22Rv1 (cell line): Measurements from ENCODE around the gene MPPED2.

Source experiments
- H3K27ac ChIP-seq: fragments of 450-650 bp; 2 replicates; pipeline ENCODE4 v1.5.1; 2017
- ZFX ChIP-seq: fragments of 450-650 bp; IDR thresholded peaks from 2 replicates; pipeline ENCODE4 v1.6.1; 2017; ENCODE audit warnings: antibody characterized with exemption, borderline replicate concordance
- TF ChIP-seq, protein P1 (sequence below): fragments of 450-650 bp; IDR thresholded peaks from 2 replicates; pipeline ENCODE4 v1.5.1; 2017; ENCODE audit warnings: mild to moderate bottlenecking

Gene MPPED2

GRCh38 chr11:30487200-30487898 lies 98.8 kb downstream of the MPPED2 start:
- no peak for TF ChIP-seq ZFX
- TF ChIP-seq, protein P1, sequence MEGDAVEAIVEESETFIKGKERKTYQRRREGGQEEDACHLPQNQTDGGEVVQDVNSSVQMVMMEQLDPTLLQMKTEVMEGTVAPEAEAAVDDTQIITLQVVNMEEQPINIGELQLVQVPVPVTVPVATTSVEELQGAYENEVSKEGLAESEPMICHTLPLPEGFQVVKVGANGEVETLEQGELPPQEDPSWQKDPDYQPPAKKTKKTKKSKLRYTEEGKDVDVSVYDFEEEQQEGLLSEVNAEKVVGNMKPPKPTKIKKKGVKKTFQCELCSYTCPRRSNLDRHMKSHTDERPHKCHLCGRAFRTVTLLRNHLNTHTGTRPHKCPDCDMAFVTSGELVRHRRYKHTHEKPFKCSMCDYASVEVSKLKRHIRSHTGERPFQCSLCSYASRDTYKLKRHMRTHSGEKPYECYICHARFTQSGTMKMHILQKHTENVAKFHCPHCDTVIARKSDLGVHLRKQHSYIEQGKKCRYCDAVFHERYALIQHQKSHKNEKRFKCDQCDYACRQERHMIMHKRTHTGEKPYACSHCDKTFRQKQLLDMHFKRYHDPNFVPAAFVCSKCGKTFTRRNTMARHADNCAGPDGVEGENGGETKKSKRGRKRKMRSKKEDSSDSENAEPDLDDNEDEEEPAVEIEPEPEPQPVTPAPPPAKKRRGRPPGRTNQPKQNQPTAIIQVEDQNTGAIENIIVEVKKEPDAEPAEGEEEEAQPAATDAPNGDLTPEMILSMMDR, result no peak

GRCh38 chr11:30485756-30486155 lies 100.4 kb downstream of the MPPED2 start:
- no peak for TF ChIP-seq ZFX
- TF ChIP-seq, protein P1, result no peak
- no peak overlapping the region for H3K27ac ChIP-seq

More at GRCh38 chr11:30487200-30487898, 98.8 kb downstream of the MPPED2 start:
- H3K27ac ChIP-seq, result no peak overlapping the region

DNA sequence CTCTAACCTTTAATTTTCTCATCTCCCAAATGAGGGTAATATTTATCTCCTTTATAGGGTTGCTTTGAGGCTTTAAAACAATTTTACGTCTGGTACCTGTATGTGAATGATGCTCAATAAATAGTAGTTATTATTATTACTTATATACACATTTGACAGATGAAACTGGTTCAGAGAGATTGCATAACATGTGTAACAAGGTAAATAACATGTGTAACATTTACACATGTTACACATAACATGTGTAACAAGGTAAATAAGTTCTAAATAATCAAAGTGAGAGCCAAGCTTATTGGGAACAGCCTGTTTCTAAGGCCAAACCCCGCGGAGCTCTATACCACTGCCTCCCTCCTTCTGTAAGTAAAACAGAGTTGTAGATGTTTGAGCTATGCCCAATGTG lies 100.9 kb downstream of the MPPED2 start:
- no peak overlapping the region for H3K27ac ChIP-seq
- no peak for TF ChIP-seq ZFX
- TF ChIP-seq, protein P1, result no peak

- no peak overlapping the region for H3K27ac ChIP-seq
- TF ChIP-seq, protein P1, result no peak
- TF ChIP-seq ZFX, result no peak
These were observed 103.1 kb downstream of the MPPED2 start for GRCh38 chr11:30483056-30483455.

DNA sequence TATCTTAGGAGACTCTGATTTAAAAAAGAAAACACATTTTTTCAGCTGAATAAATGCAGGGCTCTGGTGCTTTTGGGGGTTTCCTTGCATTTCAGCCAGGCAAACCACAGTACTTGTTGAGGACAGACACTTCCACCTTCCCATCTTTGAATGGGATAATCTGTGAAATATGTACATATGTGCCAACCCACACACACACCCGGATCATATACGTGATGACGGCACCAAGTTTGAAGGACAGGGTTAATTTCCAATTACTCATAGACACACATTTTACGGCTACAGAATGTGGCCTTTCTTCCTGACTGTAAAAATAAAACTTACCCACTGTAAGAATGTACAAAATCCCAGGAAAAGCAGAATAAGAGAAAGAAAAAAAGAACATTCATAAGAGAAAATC lies 104.4 kb downstream of the MPPED2 start:
- TF ChIP-seq, protein P1, result no peak
- no peak for TF ChIP-seq ZFX

DNA sequence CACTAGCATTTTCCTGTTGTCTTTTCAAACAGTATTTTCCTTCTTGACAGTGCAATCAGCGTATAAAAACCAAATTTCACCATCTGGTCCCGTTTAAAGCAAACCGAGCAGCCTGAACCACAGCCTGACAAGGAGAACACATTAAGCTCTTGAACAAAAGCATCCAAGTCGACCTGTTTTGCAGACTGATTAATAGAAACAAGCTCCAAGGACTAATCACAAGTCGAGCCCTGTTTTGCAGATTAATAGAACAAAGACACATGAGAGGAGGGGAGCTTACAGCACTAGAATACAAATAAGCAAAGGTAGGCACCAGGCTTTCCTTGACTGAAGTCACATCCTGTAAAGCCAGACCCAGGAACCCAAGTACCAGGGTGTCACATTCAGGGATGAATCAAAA lies 104.8 kb downstream of the MPPED2 start:
- no peak overlapping the region for H3K27ac ChIP-seq
- TF ChIP-seq, protein P1, result no peak
- no peak for TF ChIP-seq ZFX

More for the DNA sequence above, 104.4 kb downstream of the MPPED2 start:
- H3K27ac ChIP-seq, result no peak overlapping the region

- no peak overlapping the region for H3K27ac ChIP-seq
- TF ChIP-seq, protein P1, result no peak
- TF ChIP-seq ZFX, result no peak
These were observed 106.3 kb downstream of the MPPED2 start for GRCh38 chr11:30479899-30480298.
